ENCODE data around the gene ZSCAN9. TPM values are rescaled to one million over a fixed set of nuclear protein-coding genes. Genes with fewer than 3 reads are reported as not detected.

ZSCAN9 gene
- total and polyA plus RNA-seq, 2 experiments from 2014 or later = 15.4 to 18.6 TPM

DNA sequence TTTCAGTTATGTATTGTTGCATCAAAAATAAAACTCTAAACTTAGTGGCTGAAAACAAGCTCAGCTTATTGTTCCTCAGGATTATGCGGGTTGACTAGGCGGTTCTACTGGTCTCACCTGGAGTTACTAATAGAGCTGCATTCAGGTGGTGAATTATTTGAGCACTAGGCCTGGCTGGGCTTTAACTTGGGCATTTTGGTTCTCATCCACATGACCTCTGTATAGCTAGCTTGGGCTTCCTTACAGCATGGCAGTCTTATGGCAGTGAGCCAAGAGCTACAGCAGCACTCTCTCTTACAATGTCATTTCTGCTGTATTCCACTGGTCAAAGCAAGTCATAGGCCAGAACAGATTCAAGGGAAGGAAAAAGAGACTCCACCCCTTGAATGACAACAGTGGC lies 57.9 kb downstream of the ZSCAN9 start:
- no peaks in the 10 kb centered on the region for H3K9me3 ChIP-seq (ENCODE audit: low read depth)
- peaks cover 3% of the 10 kb centered on the region for H3K4me1 ChIP-seq (ENCODE audit: low read depth)
- peaks cover 31% of the 10 kb centered on the region for H3K36me3 ChIP-seq
- no peak overlapping the region for H3K4me3 ChIP-seq
- DNase-seq (ENCODE audit: low read depth in 1 of 2, low spot score in 1 of 2) = no peak
- no peaks in the 10 kb centered on the region for H3K27me3 ChIP-seq
- TF ChIP-seq, protein P1, sequence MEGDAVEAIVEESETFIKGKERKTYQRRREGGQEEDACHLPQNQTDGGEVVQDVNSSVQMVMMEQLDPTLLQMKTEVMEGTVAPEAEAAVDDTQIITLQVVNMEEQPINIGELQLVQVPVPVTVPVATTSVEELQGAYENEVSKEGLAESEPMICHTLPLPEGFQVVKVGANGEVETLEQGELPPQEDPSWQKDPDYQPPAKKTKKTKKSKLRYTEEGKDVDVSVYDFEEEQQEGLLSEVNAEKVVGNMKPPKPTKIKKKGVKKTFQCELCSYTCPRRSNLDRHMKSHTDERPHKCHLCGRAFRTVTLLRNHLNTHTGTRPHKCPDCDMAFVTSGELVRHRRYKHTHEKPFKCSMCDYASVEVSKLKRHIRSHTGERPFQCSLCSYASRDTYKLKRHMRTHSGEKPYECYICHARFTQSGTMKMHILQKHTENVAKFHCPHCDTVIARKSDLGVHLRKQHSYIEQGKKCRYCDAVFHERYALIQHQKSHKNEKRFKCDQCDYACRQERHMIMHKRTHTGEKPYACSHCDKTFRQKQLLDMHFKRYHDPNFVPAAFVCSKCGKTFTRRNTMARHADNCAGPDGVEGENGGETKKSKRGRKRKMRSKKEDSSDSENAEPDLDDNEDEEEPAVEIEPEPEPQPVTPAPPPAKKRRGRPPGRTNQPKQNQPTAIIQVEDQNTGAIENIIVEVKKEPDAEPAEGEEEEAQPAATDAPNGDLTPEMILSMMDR (IDR thresholded peaks at IDR 0.05; ENCODE audit: low read depth, low read length) = no peak
- no peak overlapping the region for H3K27ac ChIP-seq

Other genes starting within 250 kb of the ZSCAN9 start
- gene ZNF165, start 144.7 kb upstream of the ZSCAN9 start, total RNA-seq = 0.95 and 1.6 TPM in 2 replicates
- gene ZNF165, start 144.7 kb upstream of the ZSCAN9 start, polyA plus RNA-seq = 1.8 and 1.9 TPM in 2 replicates
- gene ZSCAN16, start 100.7 kb upstream of the ZSCAN9 start, total RNA-seq = 7.4 and 10.3 TPM in 2 replicates
- 7.4 and 9.3 TPM in 2 replicates for gene ZSCAN16, start 100.7 kb upstream of the ZSCAN9 start, polyA plus RNA-seq
- 24.8 and 58.3 TPM in 2 replicates for gene ZKSCAN8, start 83.4 kb upstream of the ZSCAN9 start, total RNA-seq
- 11.0 and 16.2 TPM in 2 replicates for gene ZKSCAN8, start 83.4 kb upstream of the ZSCAN9 start, polyA plus RNA-seq
- 7.9 and 8.4 TPM in 2 replicates for gene ZKSCAN4, start 27.0 kb downstream of the ZSCAN9 start, total RNA-seq
- gene ZKSCAN4, start 27.0 kb downstream of the ZSCAN9 start, polyA plus RNA-seq = 6.8 and 7.1 TPM in 2 replicates
- gene NKAPL, start 34.0 kb downstream of the ZSCAN9 start, total RNA-seq = not detected in 2 replicates
- not detected in 2 replicates for gene NKAPL, start 34.0 kb downstream of the ZSCAN9 start, polyA plus RNA-seq
- 23.7 and 37.9 TPM in 2 replicates for gene ZSCAN26, start 41.9 kb downstream of the ZSCAN9 start, total RNA-seq
- 20.2 and 25.3 TPM in 2 replicates for gene ZSCAN26, start 41.9 kb downstream of the ZSCAN9 start, polyA plus RNA-seq
- 7.5 and 8.2 TPM in 2 replicates for gene PGBD1, start 56.3 kb downstream of the ZSCAN9 start, total RNA-seq
- 6.0 and 8.2 TPM in 2 replicates for gene PGBD1, start 56.3 kb downstream of the ZSCAN9 start, polyA plus RNA-seq
- 5.0 and 8.1 TPM in 2 replicates for gene ZSCAN31, start 110.9 kb downstream of the ZSCAN9 start, total RNA-seq
- 3.8 and 6.8 TPM in 2 replicates for gene ZSCAN31, start 110.9 kb downstream of the ZSCAN9 start, polyA plus RNA-seq
- 11.2 and 13.3 TPM in 2 replicates for gene ZKSCAN3, start 124.7 kb downstream of the ZSCAN9 start, total RNA-seq
- 7.2 and 7.8 TPM in 2 replicates for gene ZKSCAN3, start 124.7 kb downstream of the ZSCAN9 start, polyA plus RNA-seq
- gene ZSCAN12, start 174.5 kb downstream of the ZSCAN9 start, total RNA-seq = 7.6 and 12.0 TPM in 2 replicates
- gene ZSCAN12, start 174.5 kb downstream of the ZSCAN9 start, polyA plus RNA-seq = 7.0 and 7.3 TPM in 2 replicates
- 6.9 and 11.3 TPM in 2 replicates for gene ZSCAN23, start 218.2 kb downstream of the ZSCAN9 start, total RNA-seq
- 0.90 and 4.9 TPM in 2 replicates for gene ZSCAN23, start 218.2 kb downstream of the ZSCAN9 start, polyA plus RNA-seq

Measured in cardiac muscle cell (in vitro differentiated cells and primary cell).